H1 (cell line): ENCODE measurements around the gene HECTD1. TPM values are rescaled to one million over a fixed set of nuclear protein-coding genes. Genes with fewer than 3 reads are reported as not detected.

Experiments
- RBBP5 ChIP-seq: IDR thresholded peaks from 2 replicates; pipeline ENCODE4 v1.7.1; 2012; ENCODE audit warnings: low read depth, mild to moderate bottlenecking, inconsistent platforms, low read length, moderate library complexity, borderline replicate concordance
- SP4 ChIP-seq: IDR thresholded peaks from 2 replicates; pipeline ENCODE4 v1.6.1; 2012; ENCODE audit warnings: low read length, inconsistent platforms
- ZNF274 ChIP-seq: IDR thresholded peaks from 2 replicates; pipeline ENCODE4 v1.7.0; 2012; ENCODE audit warnings: low read length, borderline replicate concordance; ENCODE audit errors: extremely low read depth
- polyA plus RNA-seq, 7 experiments: library from polyadenylated mRNA; depleted of rRNA in 3 of 7; stranded (reverse) in 5 of 7; unstranded in 2 of 7; fragments of >200 nt in 5 of 7; fragments of 200-250 nt in 2 of 7; gene quantifications; 1 replicate in 5 of 7; 2 replicates in 1 of 7; 4 replicates in 1 of 7; pipeline versions ENCODE4 v1.2.1 to v1.2.3, GENCODE V29; 2011 to 2013; ENCODE audit warnings: missing spikeins in 2 of 7, mixed read lengths in 2 of 7
- total RNA-seq: library from RNA; stranded (reverse); fragmentation: NEBNext Ultra II Directional; extraction: Animal tissue kit (Norgen Biotek cat#: 25700); gene quantifications from 2 replicates; pipeline ENCODE4 v1.2.1, GENCODE V29; 2021
- TF ChIP-seq, protein P1 (sequence below): fragments of 300-600 bp; sonication (generic); IDR thresholded peaks from 2 replicates; pipeline ENCODE4 v1.7.1; 2012; ENCODE audit warnings: low read length, moderate library complexity, mild to moderate bottlenecking, inconsistent platforms; ENCODE audit not compliant: insufficient replicate concordance

Gene HECTD1
- total and polyA plus RNA-seq, 2 of the 8 experiments (the other 6 are each of a cell fraction or from before 2014, with no cell fraction given), result 44.7 to 105 TPM

DNA sequence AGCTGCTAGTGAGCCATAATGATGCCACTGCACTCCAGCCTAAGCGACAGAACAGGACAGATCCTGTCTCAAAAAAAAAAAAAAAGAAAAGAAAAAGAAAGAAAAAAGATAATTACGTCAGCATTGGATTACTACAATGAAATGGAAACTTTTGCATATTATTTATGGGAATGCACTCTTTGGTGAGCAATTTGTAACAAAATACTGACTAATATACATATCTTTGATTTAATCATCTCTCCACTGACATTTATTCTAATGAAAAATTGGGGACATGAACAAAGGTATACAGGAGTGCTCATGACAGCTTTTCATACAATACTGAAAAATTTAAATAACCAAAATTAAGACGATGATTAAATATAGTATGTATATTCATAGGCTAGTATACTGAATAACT is 27.9 kb upstream of the HECTD1 start (continued):
- TF ChIP-seq, protein P1, sequence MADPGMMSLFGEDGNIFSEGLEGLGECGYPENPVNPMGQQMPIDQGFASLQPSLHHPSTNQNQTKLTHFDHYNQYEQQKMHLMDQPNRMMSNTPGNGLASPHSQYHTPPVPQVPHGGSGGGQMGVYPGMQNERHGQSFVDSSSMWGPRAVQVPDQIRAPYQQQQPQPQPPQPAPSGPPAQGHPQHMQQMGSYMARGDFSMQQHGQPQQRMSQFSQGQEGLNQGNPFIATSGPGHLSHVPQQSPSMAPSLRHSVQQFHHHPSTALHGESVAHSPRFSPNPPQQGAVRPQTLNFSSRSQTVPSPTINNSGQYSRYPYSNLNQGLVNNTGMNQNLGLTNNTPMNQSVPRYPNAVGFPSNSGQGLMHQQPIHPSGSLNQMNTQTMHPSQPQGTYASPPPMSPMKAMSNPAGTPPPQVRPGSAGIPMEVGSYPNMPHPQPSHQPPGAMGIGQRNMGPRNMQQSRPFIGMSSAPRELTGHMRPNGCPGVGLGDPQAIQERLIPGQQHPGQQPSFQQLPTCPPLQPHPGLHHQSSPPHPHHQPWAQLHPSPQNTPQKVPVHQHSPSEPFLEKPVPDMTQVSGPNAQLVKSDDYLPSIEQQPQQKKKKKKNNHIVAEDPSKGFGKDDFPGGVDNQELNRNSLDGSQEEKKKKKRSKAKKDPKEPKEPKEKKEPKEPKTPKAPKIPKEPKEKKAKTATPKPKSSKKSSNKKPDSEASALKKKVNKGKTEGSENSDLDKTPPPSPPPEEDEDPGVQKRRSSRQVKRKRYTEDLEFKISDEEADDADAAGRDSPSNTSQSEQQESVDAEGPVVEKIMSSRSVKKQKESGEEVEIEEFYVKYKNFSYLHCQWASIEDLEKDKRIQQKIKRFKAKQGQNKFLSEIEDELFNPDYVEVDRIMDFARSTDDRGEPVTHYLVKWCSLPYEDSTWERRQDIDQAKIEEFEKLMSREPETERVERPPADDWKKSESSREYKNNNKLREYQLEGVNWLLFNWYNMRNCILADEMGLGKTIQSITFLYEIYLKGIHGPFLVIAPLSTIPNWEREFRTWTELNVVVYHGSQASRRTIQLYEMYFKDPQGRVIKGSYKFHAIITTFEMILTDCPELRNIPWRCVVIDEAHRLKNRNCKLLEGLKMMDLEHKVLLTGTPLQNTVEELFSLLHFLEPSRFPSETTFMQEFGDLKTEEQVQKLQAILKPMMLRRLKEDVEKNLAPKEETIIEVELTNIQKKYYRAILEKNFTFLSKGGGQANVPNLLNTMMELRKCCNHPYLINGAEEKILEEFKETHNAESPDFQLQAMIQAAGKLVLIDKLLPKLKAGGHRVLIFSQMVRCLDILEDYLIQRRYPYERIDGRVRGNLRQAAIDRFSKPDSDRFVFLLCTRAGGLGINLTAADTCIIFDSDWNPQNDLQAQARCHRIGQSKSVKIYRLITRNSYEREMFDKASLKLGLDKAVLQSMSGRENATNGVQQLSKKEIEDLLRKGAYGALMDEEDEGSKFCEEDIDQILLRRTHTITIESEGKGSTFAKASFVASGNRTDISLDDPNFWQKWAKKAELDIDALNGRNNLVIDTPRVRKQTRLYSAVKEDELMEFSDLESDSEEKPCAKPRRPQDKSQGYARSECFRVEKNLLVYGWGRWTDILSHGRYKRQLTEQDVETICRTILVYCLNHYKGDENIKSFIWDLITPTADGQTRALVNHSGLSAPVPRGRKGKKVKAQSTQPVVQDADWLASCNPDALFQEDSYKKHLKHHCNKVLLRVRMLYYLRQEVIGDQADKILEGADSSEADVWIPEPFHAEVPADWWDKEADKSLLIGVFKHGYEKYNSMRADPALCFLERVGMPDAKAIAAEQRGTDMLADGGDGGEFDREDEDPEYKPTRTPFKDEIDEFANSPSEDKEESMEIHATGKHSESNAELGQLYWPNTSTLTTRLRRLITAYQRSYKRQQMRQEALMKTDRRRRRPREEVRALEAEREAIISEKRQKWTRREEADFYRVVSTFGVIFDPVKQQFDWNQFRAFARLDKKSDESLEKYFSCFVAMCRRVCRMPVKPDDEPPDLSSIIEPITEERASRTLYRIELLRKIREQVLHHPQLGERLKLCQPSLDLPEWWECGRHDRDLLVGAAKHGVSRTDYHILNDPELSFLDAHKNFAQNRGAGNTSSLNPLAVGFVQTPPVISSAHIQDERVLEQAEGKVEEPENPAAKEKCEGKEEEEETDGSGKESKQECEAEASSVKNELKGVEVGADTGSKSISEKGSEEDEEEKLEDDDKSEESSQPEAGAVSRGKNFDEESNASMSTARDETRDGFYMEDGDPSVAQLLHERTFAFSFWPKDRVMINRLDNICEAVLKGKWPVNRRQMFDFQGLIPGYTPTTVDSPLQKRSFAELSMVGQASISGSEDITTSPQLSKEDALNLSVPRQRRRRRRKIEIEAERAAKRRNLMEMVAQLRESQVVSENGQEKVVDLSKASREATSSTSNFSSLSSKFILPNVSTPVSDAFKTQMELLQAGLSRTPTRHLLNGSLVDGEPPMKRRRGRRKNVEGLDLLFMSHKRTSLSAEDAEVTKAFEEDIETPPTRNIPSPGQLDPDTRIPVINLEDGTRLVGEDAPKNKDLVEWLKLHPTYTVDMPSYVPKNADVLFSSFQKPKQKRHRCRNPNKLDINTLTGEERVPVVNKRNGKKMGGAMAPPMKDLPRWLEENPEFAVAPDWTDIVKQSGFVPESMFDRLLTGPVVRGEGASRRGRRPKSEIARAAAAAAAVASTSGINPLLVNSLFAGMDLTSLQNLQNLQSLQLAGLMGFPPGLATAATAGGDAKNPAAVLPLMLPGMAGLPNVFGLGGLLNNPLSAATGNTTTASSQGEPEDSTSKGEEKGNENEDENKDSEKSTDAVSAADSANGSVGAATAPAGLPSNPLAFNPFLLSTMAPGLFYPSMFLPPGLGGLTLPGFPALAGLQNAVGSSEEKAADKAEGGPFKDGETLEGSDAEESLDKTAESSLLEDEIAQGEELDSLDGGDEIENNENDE, result no peak
- TF ChIP-seq ZNF274 (no peak), RBBP5 (no peak), SP4 (no peak)
